Stimulated activated CD4-positive, alpha-beta T cell treated with anti-CD3 and anti-CD28 coated beads, Interleukin-2, amount 100 ng/mL, for 24 hours (primary cell): Measurements from ENCODE around the gene EEIG1.
A peak's percentile ranks its signal among the peaks of the same experiment; 100 is the strongest.

Source experiments
- DNase-seq, 2 donors: peaks; one replicate each; pipeline ENCODE4 v3.0.0-alpha.2; 2020

Gene EEIG1

GRCh38 chr9:127958728-127959127 lies 22.1 kb downstream of the EEIG1 start:
- DNase-seq: no peak

- peak; percentile 83 to 87 for DNase-seq
These were observed 25.3 kb downstream of the EEIG1 start for GRCh38 chr9:127955294-127956015.

- DNase-seq: no peak
These were observed 25.9 kb downstream of the EEIG1 start for GRCh38 chr9:127954831-127955293.

- DNase-seq: no peak
These were observed 26.9 kb downstream of the EEIG1 start for GRCh38 chr9:127953768-127954505.

GRCh38 chr9:127953154-127953553 lies 27.6 kb downstream of the EEIG1 start:
- DNase-seq: no peak

- no peak for DNase-seq
These were observed 30.1 kb downstream of the EEIG1 start for GRCh38 chr9:127950513-127951289.

GRCh38 chr9:127949827-127950512 lies 30.8 kb downstream of the EEIG1 start:
- DNase-seq: no peak

- DNase-seq: no peak
These were observed 32.7 kb downstream of the EEIG1 start for GRCh38 chr9:127947841-127948710.

GRCh38 chr9:127946728-127947127 lies 34.1 kb downstream of the EEIG1 start:
- DNase-seq: no peak

GRCh38 chr9:127945942-127946341 lies 34.8 kb downstream of the EEIG1 start:
- no peak for DNase-seq

- DNase-seq: no peak
These were observed 35.5 kb downstream of the EEIG1 start for GRCh38 chr9:127945338-127945737.

- no peak for DNase-seq
These were observed 36.1 kb downstream of the EEIG1 start for GRCh38 chr9:127944586-127945218.

GRCh38 chr9:127943731-127944144 lies 37.1 kb downstream of the EEIG1 start:
- DNase-seq: peak; percentile 86 to 89

- no peak for DNase-seq
These were observed 37.7 kb downstream of the EEIG1 start for GRCh38 chr9:127943011-127943662.

- DNase-seq: peak; percentile 56 to 61
These were observed 38.4 kb downstream of the EEIG1 start for GRCh38 chr9:127942216-127943010.

GRCh38 chr9:127941961-127942215 lies 38.9 kb downstream of the EEIG1 start:
- DNase-seq: no peak

- DNase-seq: no peak
These were observed 39.5 kb downstream of the EEIG1 start for GRCh38 chr9:127941062-127941960.

- no peak for DNase-seq
These were observed 40.2 kb downstream of the EEIG1 start for GRCh38 chr9:127940593-127940992.

- no peak for DNase-seq
These were observed 42.5 kb downstream of the EEIG1 start for GRCh38 chr9:127938298-127938690.
